ENCODE measurements around the gene MTCL3.

The MTCL3 gene

DNA sequence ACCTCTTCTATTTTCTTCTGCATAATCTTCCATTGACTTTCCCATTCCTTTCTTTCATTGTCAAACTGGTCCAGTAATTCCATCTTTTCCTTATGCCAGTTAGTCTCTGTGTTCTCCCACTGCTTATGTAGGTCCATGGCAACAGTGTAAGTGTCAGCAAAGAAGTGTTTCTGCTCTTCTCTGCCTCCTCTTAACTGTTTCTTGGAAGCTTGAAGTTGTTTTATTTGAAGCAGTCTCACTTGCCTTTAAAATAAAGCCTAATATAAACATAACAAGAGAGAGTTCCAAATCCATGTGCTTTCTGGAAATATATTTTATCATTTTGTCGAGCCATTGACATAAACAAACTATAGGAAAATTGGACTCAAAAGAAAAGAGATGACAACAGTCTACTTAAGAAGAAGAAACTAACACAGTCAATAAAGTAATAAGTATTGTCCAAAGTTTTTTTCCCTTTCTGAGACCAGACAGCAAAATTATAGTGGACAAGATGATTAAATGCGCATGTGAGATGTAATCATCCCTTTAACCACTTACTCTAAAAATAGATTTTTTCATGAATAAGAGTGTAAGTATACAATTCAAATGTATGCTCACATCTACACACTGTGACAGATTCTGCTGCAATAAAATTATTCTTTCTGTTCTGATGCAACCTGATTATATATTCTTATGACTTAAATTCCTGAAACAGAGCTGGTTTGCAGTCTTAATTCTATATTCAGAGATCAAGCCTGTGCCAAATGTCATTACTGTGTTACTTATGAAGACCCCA lies 65.1 kb downstream of the MTCL3 start:
- ChIA-PET CTCF (no interaction called here), POLR2A (no interaction called here)
- no peaks in the 10 kb centered on the region for H3K9me3 ChIP-seq (ENCODE audit: control insufficient read depth, insufficient read depth, low read depth, low read length)
- no TSS peak for BruUV-seq (replicated peaks)
- no peaks in the 10 kb centered on the region for H3K4me1 ChIP-seq (ENCODE audit: control insufficient read depth, insufficient read depth, low read length)
- no peak overlapping the region for H3K4me3 ChIP-seq (ENCODE audit: low read depth in 2 of 2, low read length in 2 of 2)
- H3K27me3 ChIP-seq (ENCODE audit: control insufficient read depth, insufficient read depth, low read length) = no peaks in the 10 kb centered on the region
- intact Hi-C loops (cut with micrococcal nuclease; ENCODE audit: unreplicated experiment) = no loop called here
- TF ChIP-seq, protein P1, sequence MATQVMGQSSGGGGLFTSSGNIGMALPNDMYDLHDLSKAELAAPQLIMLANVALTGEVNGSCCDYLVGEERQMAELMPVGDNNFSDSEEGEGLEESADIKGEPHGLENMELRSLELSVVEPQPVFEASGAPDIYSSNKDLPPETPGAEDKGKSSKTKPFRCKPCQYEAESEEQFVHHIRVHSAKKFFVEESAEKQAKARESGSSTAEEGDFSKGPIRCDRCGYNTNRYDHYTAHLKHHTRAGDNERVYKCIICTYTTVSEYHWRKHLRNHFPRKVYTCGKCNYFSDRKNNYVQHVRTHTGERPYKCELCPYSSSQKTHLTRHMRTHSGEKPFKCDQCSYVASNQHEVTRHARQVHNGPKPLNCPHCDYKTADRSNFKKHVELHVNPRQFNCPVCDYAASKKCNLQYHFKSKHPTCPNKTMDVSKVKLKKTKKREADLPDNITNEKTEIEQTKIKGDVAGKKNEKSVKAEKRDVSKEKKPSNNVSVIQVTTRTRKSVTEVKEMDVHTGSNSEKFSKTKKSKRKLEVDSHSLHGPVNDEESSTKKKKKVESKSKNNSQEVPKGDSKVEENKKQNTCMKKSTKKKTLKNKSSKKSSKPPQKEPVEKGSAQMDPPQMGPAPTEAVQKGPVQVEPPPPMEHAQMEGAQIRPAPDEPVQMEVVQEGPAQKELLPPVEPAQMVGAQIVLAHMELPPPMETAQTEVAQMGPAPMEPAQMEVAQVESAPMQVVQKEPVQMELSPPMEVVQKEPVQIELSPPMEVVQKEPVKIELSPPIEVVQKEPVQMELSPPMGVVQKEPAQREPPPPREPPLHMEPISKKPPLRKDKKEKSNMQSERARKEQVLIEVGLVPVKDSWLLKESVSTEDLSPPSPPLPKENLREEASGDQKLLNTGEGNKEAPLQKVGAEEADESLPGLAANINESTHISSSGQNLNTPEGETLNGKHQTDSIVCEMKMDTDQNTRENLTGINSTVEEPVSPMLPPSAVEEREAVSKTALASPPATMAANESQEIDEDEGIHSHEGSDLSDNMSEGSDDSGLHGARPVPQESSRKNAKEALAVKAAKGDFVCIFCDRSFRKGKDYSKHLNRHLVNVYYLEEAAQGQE (IDR thresholded peaks at IDR 0.05; ENCODE audit: insufficient read depth in 1 of 2, low read depth in 2 of 2, low read length in 1 of 2) = no peak
- TF ChIP-seq POLR2AphosphoS5 (IDR thresholded peaks at IDR 0.05; ENCODE audit: low read depth, low read length) (no peak), TCF7L2 (IDR thresholded peaks at IDR 0.05; ENCODE audit: low read depth, low read length) (no peak), SIN3A (IDR thresholded peaks at IDR 0.05; ENCODE audit: borderline replicate concordance, insufficient read depth, low read depth, low read length) (no peak)
- TF ChIP-seq, protein P2, sequence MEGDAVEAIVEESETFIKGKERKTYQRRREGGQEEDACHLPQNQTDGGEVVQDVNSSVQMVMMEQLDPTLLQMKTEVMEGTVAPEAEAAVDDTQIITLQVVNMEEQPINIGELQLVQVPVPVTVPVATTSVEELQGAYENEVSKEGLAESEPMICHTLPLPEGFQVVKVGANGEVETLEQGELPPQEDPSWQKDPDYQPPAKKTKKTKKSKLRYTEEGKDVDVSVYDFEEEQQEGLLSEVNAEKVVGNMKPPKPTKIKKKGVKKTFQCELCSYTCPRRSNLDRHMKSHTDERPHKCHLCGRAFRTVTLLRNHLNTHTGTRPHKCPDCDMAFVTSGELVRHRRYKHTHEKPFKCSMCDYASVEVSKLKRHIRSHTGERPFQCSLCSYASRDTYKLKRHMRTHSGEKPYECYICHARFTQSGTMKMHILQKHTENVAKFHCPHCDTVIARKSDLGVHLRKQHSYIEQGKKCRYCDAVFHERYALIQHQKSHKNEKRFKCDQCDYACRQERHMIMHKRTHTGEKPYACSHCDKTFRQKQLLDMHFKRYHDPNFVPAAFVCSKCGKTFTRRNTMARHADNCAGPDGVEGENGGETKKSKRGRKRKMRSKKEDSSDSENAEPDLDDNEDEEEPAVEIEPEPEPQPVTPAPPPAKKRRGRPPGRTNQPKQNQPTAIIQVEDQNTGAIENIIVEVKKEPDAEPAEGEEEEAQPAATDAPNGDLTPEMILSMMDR (IDR thresholded peaks at IDR 0.05) = no peak
- H3K27ac ChIP-seq (ENCODE audit: low read length) = no peak overlapping the region
- in situ Hi-C loops (cut with HindIII; ENCODE audit: low pct_unique_long_range_greater_than_20kb, low sequenced_read_pairs) = no loop called here
- no peak for DNase-seq (ENCODE audit: low read depth, low spot score)
- ATAC-seq = no peak
- H3K36me3 ChIP-seq (ENCODE audit: control insufficient read depth, insufficient read depth, low read length) = no peaks in the 10 kb centered on the region

DNA sequence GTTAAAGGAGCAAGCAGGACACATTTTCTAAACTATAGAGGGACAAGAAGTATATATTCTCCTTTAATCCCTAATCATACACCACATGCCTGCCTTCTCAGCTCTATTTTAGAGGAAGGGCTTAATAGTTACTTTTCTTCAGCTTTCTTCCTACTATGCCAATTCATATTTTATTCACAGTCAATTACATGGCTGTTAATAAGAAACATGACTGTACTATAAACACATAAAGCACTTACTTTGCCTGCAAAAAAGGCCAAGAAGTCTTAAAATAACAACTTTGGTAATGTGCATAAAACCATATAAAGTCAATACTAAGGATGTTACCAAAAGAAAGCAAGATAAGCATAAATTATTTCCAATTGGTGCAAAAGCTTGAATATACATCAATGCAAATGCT lies 66.3 kb downstream of the MTCL3 start:
- Histone ChIP-seq H3K36me3 (ENCODE audit: control insufficient read depth, insufficient read depth, low read length) (no peaks in the 10 kb centered on the region), H3K4me1 (ENCODE audit: control insufficient read depth, insufficient read depth, low read length) (no peaks in the 10 kb centered on the region), H3K4me3 (ENCODE audit: low read depth in 2 of 2, low read length in 2 of 2) (no peak overlapping the region), H3K9me3 (ENCODE audit: control insufficient read depth, insufficient read depth, low read depth, low read length) (no peaks in the 10 kb centered on the region), H3K27me3 (ENCODE audit: control insufficient read depth, insufficient read depth, low read length) (no peaks in the 10 kb centered on the region), H3K27ac (ENCODE audit: low read length) (no peak overlapping the region)
- no TSS peak for BruUV-seq (replicated peaks)
- CTCF ChIA-PET = no interaction called here
- ATAC-seq (no peak), DNase-seq (ENCODE audit: low read depth, low spot score) (no peak)
- intact Hi-C loops (cut with micrococcal nuclease; ENCODE audit: unreplicated experiment) (no loop called here), in situ Hi-C loops (cut with HindIII; ENCODE audit: low pct_unique_long_range_greater_than_20kb, low sequenced_read_pairs) (no loop called here)
- TF ChIP-seq TCF7L2 (IDR thresholded peaks at IDR 0.05; ENCODE audit: low read depth, low read length) = no peak
- no peak for TF ChIP-seq POLR2AphosphoS5 (IDR thresholded peaks at IDR 0.05; ENCODE audit: low read depth, low read length)
- TF ChIP-seq, protein P2 (IDR thresholded peaks at IDR 0.05) = no peak
- TF ChIP-seq, protein P1 (IDR thresholded peaks at IDR 0.05; ENCODE audit: insufficient read depth in 1 of 2, low read depth in 2 of 2, low read length in 1 of 2) = no peak
- TF ChIP-seq SIN3A (IDR thresholded peaks at IDR 0.05; ENCODE audit: borderline replicate concordance, insufficient read depth, low read depth, low read length) = no peak
- POLR2A ChIA-PET = no interaction called here
